ENCODE data around the gene PGLYRP3. TPM values are rescaled to one million over a fixed set of nuclear protein-coding genes. Genes with fewer than 3 reads are reported as not detected.

PGLYRP3 gene
- total and polyA plus RNA-seq, 2 donors (not counting 3 experiments of a cell fraction or from before 2014, with no cell fraction given): not detected

- H3K4me2 ChIP-seq (ENCODE audit: insufficient read depth, low read length): no peak overlapping the region
- intact Hi-C loops (cut with micrococcal nuclease) (no loop called here), dilution Hi-C loops (cut with MboI; ENCODE audit: extremely low pct_ligation_motif_present, low sequenced_read_pairs) (no loop called here)
- no peaks in the 10 kb centered on the region for H3K36me3 ChIP-seq (ENCODE audit: control insufficient read depth in 2 of 2, extremely low read depth in 1 of 2, insufficient read depth in 2 of 2, low read length in 2 of 2)
- CTCF ChIA-PET: interaction anchor here (13.2 kb wide), 1 partner anchor 144 kb away, joined by 331 read pairs; no protein-coding TSS in a partner anchor
- no peaks in the 10 kb centered on the region for H4K20me1 ChIP-seq (replicated peaks; ENCODE audit: control insufficient read depth, extremely low read depth, insufficient read depth, low read length)
- no peaks in the 10 kb centered on the region for H3K4me1 ChIP-seq (ENCODE audit: control insufficient read depth, extremely low read depth, insufficient read depth, low read length)
- no TSS peak for BruUV-seq (replicated peaks)
- TF ChIP-seq GATA2 (IDR thresholded peaks at IDR 0.05; ENCODE audit: insufficient read depth, insufficient read length, low read depth, low read length) (no peak), POLR2AphosphoS5 (IDR thresholded peaks at IDR 0.05; ENCODE audit: insufficient read depth, low read depth, low read length) (no peak), JUN (IDR thresholded peaks at IDR 0.05; ENCODE audit: borderline replicate concordance, insufficient read depth, insufficient read length, low read depth) (no peak), EZH2 (IDR thresholded peaks at IDR 0.05; ENCODE audit: borderline replicate concordance, low read depth, low read length, severe bottlenecking) (no peak), MYC (IDR thresholded peaks at IDR 0.05; ENCODE audit: low read depth, low read length) (no peak)
- TF ChIP-seq, protein P1, sequence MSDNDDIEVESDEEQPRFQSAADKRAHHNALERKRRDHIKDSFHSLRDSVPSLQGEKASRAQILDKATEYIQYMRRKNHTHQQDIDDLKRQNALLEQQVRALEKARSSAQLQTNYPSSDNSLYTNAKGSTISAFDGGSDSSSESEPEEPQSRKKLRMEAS (IDR thresholded peaks at IDR 0.05; ENCODE audit: insufficient read depth, insufficient read length): no peak
- no peak overlapping the region for H3K27ac ChIP-seq (ENCODE audit: insufficient read depth, low read depth, low read length)
- no peak for DNase-seq (ENCODE audit: low read depth, low spot score)
- FAIRE-seq: no peak
- H3K27me3 ChIP-seq (ENCODE audit: control insufficient read depth in 2 of 2, insufficient read depth in 2 of 2, low read length in 2 of 2): peaks cover 0 to 2% of the 10 kb centered on the region in 2 experiments
- no peak overlapping the region for H3K9ac ChIP-seq (replicated peaks; ENCODE audit: extremely low read depth, insufficient read depth, low read length)
- H3K79me2 ChIP-seq (ENCODE audit: control insufficient read depth, insufficient read depth, low read length): no peaks in the 10 kb centered on the region
- H3K9me3 ChIP-seq (replicated peaks; ENCODE audit: control insufficient read depth, insufficient read depth, low read length): no peaks in the 10 kb centered on the region
- POLR2A ChIA-PET: interaction anchor here (1.0 kb wide), 1 partner anchor 285 kb away, joined by 3 read pairs; the partner anchor contains the start of gene CHTOP
- no peak overlapping the region for H3K4me3 ChIP-seq (replicated peaks in 1 of 3; ENCODE audit: insufficient read depth in 1 of 3, low read depth in 1 of 3, low read length in 3 of 3)
- no peaks in the 10 kb centered on the region for H3K9me1 ChIP-seq (replicated peaks; ENCODE audit: control insufficient read depth, extremely low read depth, insufficient read depth, low read length)
- no peak overlapping the region for H2AFZ ChIP-seq (ENCODE audit: low read depth, low read length)
Measured at GRCh38 chr1:153349363-153350320, 36.9 kb upstream of the PGLYRP3 start.
